HG02885 (cell line): ENCODE data around the gene LHX6.

Source experiments
- ATAC-seq: cut with Tn5 transposase; IDR thresholded peaks from one replicate; pipeline ENCODE4 v1.9.1; 2021; ENCODE audit warnings: mild to moderate bottlenecking; ENCODE audit not compliant: unreplicated experiment, poor library complexity

The LHX6 gene

DNA sequence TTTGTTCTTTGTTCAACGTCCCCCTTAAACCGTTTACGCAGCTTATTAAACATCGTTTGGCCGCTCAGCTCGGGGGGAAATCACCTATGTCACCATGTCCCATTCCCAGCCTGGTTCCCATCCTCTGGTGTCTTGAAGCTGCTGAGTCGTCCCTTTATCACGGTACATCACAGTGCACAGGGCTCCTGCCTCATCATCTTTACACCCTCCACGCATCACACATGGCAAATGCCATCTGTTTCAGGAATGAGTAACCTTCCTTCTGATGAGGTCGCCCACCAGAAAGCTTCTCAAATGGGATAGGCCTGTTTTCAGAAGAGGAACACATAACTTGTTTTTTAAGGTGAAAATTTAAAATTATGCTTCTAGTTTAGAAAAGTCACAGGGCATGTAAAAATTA lies 7.9 kb upstream of the LHX6 start:
- no peak for ATAC-seq

GRCh38 chr9:122234022-122234748 lies 5.4 kb upstream of the LHX6 start:
- no peak for ATAC-seq

DNA sequence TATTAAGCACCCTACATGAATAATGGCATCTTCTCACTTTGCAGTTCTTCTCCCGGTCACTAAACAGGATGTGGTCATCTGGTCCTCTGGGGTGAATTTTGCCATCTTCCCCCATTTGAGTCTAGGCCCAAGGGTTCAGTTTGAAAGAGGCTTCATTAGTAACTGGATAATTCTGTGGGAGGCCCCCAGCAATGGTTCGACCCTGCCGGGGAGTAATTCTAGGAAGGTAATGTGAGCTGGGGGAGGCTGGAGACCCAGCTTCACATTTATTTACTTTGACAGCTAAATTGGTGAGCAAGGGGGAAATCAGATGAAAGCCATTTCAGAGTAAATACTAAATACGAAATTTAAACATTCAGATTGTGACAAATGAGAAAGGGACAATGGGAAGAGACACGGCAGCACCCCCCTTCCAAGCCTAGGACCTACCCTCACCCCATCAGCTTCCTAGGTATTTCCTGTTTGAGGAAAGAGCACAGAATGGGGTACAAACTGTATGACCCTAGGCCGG lies 4.1 kb upstream of the LHX6 start:
- ATAC-seq, result no peak

- no peak for ATAC-seq
Measured at GRCh38 chr9:122229485-122229837, 704 bp upstream of the LHX6 start.

GRCh38 chr9:122228191-122228567 lies 578 bp downstream of the LHX6 start:
- ATAC-seq, result no peak

DNA sequence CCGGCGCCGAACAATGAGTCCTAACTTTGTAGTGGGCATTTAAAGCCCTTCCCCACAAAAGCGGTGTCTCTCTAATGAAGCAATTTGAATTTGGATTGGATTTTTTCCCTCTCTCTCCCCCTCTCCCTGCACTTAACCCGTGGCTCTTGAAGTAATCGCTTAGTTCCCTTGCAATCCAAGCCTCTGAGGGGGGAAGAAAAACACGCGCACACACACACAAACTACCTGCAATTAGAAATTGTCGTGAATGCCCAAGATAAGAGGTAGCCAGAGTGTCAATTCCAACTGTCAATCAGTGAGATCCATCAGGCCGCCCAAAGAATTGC lies 1.2 kb downstream of the LHX6 start:
- ATAC-seq, result no peak

DNA sequence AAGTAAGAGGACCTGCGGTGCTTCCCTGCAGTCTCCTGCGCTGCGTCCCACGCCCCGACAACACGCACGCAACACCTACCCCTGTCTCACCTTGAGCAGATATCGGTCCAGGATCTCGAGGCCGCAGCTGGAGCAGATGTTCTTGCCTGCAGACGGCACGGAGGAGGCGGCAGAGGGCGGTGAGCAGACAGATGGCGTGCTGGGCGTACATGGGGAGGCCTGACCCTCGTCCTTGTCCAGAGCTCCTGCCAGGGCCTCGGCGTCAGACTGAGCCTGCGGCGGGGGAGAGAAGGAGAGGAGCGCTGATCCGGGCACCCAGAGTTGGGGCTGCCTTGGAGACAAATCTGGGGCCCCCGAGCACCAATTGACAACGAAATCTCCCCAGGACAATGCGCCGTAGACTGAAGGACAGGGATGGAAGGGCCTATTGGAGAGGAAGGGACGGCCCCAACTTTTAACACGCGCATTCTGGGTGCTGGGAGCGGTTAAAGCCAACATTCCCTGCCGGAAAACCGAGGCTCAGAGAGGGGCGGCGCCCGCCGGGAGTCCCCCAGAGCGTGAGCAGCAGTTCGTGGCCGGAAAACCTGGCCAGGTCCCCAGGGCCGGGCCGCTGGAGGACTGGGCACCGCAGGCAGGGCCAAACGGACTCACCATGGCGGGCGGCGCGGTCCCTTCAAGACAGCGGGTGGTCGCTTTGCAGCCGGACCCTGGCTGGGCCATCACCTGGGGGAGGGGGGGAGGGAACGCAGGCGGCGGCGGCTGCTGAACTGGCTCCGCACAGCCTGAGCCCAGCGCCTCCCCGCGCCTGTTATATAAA lies 1.8 kb downstream of the LHX6 start:
- ATAC-seq, result no peak

DNA sequence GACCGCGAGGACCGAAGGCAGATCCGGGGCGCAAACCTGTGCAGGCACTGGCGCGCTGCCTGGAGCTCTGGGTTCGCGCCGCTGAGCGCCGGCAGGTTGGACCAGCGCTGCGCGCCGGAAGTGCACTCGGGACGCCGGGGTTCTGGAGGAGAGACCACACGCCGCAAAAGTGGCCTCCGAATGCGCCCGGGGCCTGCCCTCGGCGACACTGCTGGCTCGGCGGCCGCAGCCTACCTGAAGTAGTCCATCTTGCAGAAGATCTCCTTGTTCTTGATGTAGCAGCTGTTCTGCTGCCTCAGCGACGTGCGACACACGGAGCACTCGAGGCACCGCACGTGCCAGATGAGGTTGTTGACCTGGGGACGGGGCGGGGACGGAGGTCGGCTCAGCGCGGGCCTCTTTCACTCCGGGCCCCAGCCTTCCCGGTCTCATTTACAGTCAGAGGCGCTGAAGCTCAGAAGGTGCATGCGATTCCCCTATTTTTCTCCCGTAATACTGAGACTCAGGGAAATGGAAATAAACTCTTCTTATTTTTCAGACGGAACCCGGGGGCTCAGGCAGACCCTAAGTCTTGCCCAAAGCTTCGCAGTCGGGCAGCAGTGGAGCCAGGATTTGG lies 2.5 kb downstream of the LHX6 start:
- no peak for ATAC-seq

GRCh38 chr9:122225312-122226141 lies 3.2 kb downstream of the LHX6 start:
- no peak for ATAC-seq

GRCh38 chr9:122223435-122223834 lies 5.3 kb downstream of the LHX6 start:
- ATAC-seq, result no peak

DNA sequence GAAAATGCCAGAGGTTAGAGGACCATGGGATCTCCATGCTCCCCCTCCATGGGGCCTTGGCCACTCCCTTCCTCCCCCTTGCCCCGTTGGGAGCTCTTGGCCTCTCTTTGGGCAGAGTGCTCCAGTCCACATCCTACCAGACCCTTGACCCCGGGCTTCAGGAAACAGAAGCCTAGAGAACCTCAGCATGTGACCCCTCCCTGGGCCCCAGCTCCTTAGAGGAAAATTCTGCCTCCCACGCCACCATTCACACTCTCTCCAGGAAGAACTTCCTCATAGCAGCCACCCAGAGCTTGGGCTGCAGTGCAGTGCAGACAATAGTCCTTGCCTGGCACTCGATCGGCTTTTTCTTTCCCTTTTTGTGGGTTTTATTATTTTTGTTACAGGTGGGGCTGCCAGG lies 6.0 kb downstream of the LHX6 start:
- no peak for ATAC-seq

DNA sequence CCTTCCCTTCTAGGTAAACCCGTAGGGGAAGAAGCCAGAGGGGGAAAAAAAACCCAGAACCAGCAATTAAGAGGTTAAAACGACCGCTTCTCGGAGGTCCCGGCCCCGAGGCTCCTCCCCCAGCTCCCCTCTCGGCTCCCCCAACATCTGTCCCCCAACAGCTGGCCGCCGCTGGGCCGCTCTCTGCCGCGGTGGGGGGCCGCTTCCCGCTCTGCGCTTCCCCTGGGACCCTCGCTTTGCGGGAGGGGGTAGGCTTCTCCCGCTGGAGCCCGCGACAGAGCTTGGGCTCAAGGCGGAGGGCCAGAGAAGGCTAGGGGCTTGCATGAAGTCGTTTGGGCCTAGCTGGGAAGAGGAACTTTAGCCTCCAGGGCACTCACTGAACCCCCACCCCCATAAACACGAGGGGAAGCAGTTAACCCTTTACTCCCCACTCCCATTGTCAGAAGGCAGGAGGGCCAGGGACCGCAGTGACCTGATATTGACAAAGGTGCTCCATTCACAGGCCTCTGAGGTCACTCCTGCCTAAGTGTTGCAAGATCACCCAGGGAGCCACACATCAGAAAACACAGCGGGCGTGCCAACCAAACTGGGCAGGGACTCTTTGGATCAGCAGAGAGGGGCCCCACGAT lies 7.5 kb downstream of the LHX6 start:
- no peak for ATAC-seq

GRCh38 chr9:122220673-122221182 lies 8.0 kb downstream of the LHX6 start:
- no peak for ATAC-seq

DNA sequence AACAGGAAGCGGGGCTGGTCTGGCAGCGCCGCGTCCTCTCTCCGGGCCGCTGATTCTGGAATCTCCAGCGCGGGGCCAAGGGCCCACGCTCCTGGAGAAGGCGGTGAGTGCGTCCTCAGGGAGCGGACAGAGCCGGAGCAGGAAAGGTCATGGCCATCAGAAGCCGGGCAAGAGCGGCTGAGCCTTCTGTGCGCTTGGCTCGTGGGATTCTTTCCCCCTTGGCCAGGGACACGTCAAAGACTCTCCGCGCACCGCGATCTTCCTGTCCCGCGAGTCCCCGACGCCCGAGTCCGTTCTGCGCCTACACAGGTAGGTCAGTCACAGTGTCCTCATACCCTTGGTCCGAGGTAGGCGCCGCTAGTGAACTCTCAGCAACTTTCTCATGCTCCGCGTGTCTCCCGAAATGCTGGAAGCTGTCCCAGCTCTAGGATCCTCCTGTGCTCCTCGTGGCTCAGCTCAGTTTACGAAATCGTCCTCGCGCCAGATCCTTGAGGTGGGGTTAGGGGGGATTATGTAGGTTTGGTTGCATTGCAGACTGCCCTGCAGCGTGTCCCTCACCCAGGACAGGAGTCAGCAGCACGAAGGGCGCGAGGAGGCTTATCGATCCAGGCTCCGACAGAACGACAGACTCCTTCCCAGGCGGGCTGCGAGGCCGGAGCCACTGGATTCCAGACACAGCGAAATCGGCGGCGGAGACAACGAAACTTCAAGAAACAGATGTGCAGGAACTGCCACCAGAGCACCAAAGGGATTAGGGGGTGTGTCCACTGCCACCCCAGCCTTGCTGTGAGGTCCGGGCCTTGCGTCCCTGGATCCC lies 8.7 kb downstream of the LHX6 start:
- ATAC-seq, result no peak

DNA sequence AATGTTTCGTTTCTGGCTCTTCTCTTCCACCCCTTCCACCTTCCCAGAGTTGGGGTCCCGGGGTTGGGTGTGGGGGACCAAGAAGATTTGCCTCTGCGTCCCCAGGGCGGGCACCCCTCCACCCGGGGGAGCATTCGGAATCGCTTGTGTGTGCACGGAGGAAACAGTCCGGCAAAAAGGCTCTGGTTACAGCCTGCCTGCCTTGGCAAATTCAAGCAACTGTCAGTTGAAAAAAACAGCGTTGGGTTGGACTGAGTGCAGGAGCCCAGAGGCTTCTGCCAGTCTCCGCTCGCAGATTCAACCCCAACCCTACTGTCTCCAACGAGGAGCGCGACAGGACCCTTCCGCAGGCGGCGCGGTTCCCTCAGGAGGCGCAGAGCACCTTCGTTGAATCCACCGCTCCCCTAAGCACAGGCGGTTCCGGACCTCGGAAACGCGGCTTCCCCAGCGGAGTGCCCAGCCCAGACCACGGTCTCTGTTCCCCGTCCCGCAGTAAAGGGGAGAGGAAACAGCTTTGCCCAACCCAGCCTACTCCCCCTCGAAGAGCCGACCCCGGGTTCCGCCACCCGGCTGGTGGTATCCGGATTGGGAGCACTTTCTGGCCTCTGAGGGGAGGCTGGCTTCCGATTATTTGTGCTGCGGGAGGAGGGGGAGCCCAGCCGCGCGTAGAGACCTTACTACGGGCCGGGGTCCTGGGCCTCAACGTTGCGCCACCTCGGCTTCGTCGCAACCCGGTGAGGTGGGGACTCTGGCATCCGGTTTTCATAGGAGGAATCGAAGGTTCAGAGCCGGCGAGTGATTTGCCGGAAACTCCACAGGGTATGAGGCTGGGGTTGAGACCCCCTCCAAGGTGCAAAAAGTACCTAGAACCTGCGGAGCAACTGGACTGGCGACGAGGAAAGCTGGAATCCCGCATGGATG lies 9.6 kb downstream of the LHX6 start:
- no peak for ATAC-seq

- no peak for ATAC-seq
Measured at GRCh38 chr9:122218071-122218934, 10.5 kb downstream of the LHX6 start.

DNA sequence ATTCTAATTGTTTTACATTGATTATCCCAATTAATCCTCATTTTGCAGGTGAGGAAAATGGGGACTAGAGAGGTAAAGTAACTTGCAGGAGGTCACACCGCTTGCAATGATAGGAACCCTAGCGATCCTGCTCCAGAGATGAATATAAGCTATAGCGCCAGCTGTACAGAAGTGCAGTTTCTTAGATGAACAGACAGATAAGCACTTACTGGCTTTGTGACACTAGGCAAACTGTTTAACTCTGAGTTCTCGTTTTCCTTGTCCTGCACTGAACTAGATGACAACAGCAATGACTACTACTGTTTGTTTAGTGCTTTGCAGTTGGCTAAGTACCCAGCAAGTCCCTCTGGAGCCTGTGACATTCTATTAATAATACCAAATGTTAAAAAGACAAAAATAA lies 11.1 kb downstream of the LHX6 start:
- no peak for ATAC-seq
